ENCODE data around the gene CAPS.
"Not testable (repeated sequence)": the region's sequence is repeated elsewhere in the genome, so short reads cannot be mapped to it uniquely, and the experiment has no call there.

Gene CAPS

DNA sequence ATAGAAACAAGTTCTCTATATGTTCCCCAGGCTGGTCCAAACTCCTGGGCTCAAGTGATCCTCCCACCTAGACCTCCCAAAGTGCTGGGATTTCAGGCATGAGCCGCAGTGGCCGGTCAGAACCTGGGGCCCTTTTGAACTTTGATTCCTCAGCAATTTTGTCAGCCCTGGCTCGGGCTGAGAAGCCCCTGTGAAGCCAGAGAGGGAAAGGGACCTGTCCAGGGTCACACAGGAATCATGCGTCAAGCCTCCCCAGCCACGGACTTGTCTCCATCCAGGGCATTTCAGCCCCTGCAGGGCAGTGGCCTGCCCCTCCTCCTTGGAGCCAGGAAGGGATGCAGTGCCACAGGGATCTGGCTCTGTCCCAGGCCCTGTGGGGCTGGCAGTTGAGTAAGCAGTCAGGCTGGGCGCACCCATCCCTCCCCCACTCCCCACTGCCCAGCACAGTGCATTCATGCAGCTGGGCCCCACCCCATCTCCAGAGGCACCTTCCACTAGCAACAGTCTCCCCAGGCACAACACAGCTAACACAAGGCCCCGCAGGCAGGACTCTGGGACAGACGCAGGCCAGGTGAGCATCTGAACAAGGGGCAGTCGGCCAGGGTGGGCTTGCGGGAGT lies at the start of gene CAPS:
Gene CAPS (plus strand): TSS at position 516 of the 619 bp plus-strand sequence. CDS start 153 bp downstream, outside the sequence.
- no peak for DNase-seq

DNA sequence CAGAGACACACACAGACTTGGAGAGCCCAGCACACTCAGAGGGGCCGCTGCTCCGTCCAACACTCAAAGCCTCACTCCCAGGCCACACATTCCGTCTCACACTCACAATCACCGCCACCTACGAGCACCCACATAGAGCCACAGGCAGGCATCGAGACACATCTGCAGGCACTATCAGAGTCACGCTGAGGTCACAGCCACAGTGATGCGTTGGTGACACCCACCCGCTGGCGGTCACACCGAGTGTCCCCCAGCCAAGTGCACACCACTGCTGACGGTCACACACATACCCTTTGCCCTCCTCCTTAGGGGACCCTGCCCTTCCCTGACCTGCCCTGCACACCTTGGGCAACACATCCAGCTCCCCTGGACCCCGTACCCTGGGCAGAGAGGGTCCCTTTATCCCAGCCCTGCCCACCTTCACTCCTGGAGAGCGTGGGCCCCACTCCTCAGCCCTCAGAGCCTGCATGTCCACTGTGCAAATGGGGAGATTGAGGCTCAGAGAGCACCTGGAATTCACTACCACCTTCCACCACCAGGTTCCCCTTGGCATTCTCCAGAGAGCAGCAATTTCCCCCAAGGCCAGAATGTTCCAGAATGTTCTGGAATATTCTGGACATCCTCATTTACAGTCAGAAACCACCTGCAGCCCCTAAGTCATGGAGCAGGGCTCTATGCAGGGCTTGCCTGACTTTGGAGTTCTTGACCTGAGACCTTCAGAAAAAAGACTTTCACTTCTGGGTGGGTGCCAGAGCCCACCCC lies 49.1 kb upstream of the CAPS start:
- DNase-seq, result no peak

DNA sequence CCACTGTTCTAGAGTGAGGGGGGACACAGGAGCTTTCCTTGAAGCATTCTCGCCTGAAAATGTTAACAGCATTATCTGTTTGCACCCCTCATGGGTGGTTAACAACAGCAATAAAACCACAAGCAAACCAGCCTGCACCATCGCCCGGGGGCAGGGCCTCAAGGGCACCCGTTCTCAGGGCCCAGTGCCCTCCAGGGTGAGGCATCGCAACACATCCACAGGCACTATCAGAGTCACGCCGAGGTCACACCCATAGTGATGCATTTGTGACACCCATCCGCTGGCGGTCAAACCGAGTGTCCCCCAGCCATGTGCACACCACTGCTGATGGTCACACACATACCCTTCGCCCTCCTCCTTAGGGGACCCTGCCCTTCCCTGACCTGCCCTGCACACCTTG lies 48.3 kb upstream of the CAPS start:
- no peak for DNase-seq

DNA sequence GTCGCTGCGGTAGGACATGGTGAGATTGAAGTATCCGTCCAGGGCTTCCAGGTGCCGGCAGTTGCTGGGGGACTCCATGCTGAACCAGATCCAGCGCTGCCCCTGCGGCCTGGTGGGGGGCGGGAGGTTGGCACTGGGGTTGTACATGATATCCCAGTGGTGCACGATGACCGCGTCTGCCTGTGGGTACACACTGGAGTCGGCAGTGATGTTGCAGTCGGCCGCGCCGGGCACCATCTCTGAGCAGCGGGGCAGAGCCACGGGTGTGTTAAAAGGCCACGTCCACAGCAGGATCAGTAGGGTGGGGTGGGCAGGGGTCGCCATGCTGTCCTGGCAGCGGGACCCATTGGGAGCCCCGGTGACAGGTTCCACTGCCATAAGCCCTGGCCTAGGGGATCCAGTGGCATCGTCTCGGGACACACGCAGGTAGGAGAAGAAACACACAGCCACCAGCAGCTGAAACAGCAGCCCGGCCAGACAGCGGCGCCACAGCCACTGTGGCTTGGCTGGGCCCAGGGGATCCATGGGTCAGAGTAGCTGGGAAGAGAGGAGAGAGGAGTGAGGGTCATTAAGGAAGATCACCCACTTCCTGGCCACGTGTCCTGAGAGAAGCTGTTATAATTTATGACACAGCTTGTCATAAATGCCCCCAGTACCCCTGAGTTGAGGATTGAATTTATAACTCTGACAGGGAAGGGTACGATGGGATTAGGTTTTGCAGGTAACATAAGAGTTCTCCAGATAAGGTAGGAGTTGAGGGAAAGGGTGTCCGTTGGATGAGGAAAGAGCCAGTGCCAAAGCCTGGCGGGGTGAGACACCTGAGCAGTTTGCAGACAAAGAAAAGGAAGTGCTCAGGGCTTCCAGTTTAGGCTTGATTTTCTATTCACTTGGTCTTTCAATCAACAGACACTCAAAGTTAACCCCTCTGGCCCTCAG lies 46.6 kb upstream of the CAPS start:
- DNase-seq, result no peak

DNA sequence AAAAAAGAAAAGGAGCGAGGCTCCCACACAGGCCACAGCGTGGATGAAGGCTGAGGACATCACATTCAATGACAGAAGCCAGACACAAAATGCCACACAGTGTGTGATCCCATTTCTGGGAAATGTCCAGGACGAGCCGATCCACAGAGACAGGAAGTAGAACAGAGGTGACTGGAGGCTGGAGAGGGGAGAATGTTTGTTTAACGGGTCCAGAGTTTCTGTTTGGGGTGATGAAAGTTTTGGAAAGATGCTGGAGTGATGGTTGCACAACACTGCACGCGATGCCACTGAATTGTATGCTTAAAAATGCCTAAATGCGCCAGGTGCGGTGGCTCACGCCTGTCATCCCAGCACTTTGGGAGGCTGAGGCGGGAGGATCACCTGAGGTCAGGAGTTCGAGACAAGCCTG lies 43.1 kb upstream of the CAPS start:
- no peak for DNase-seq

DNA sequence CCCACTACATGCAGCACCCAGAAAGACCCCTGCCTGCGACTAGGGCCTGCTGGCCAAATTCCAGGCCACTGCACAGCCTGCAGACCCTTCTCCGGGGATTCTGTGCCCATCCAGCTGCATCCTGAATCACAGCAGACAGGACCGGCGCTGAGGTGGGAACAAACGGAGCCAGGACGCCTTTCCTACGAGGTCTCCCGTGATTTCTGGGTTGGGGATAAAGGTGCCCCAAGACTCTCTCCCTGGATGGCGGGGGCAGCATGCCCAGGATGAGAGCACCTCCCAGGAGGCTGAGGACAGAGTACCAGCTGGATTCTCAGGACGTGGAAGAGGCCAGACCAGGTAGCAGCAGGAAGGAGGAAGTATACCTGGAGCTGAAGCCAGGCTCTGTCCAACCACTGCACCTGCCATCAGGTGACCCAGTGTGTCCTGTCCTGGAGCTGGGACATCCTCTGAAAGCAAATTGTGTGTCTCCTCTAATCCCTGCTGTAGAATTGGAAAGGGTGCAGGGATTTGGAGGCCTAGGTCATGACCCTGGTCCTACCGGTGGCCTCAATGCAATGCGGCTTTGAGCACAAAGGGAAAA lies 40.3 kb upstream of the CAPS start:
- no peak for DNase-seq

DNA sequence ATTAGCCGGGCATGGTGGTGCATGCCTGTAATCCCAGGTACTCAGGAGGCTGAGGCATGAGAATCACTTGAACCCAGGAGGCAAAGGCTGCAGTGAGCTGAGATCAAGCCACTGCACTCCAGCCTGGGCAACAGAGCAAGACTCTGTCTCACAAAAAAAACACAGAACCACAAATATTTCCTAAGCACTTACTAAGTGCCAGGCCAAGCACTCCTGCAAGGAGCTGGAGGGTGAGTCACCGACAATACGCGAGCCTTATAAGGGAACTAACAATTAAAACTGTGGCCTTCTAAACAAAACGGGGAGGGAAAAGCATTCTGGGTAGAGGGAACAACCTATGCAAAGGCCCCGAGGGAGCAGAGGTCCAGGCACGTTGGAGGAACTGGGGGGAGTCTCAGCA lies 39.6 kb upstream of the CAPS start:
- DNase-seq, result not testable (repeated sequence)

DNA sequence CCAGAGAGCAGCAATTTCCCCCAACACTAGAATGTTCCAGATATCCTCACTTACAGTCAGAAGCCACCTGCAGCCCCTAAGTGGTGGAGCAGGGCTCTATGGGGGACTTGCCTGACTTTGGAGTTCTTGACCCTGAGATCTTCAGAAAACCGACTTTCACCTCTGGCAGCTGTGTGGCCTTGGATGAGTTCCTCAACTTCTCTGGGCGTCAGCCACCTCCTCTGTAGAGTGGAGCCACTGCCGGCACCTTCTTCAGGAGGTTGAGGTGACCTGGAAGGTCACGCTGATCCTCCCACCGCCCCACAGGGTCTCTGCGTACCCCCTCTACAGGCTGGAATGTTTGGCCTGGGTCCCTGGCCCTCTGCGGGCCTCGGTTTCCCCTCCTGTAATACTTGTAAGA lies 36.6 kb upstream of the CAPS start:
- no peak for DNase-seq

DNA sequence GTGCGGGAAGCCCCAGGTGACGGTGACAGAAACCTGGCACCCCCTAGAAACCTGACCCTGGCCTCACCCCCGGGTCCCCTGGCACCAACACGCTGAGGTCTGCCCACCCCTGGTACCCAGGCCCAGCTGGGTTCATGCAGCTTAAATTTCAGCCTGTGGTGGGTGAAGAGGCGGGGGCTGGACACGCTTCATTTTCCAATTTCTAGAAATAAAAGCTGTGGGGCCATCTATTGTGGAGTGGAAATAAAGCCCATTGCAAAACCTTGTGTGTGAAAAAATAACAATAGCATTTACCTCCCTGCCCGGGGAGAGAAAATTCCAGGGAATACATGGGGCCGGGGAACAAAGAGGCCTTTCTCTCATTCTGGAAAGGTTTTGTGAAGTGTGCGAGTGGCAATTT lies 36.2 kb upstream of the CAPS start:
- no peak for DNase-seq

DNA sequence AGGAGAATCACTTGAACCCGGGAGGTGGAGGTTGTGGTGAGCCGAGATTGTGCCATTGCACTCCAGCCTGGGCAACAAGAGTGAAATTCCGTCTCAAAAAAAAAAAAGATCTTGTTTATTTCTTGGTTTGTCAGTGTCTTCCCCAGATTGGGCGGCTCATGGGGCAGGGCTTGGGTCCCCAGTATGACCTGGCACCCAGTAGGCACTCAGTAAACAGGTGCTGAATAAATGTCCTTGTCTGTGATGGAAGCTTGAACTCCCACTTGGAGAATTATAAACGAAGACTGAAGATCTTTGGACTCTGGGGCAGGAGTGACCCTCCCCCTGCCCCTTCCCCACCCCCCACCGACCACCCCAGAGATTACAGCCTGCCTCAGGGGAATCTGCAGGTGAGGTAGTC lies 33.9 kb upstream of the CAPS start:
- DNase-seq, result no peak

DNA sequence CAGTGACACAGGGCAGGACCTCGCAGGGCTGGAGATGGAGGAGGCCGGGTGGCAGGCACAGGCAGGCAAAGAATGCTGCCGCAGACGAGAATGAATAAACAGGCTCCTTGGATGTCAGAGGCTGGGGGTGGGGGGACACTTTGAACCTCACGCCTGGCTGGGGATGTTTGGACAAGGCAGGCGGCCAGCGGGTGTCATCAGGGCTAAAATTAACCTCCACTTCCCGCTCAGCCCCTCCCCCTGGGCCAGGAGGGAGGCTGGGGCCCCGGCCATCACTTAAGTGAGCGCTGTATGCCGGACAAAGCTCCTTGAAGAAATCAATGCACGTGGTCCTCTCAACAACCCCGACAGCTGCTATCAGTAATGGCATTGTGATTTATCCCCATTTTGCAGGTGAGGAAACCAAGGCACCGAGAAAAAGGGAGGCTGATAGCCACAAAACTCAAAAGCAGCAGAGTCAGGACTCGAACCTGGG lies 33.4 kb upstream of the CAPS start:
- DNase-seq, result no peak

DNA sequence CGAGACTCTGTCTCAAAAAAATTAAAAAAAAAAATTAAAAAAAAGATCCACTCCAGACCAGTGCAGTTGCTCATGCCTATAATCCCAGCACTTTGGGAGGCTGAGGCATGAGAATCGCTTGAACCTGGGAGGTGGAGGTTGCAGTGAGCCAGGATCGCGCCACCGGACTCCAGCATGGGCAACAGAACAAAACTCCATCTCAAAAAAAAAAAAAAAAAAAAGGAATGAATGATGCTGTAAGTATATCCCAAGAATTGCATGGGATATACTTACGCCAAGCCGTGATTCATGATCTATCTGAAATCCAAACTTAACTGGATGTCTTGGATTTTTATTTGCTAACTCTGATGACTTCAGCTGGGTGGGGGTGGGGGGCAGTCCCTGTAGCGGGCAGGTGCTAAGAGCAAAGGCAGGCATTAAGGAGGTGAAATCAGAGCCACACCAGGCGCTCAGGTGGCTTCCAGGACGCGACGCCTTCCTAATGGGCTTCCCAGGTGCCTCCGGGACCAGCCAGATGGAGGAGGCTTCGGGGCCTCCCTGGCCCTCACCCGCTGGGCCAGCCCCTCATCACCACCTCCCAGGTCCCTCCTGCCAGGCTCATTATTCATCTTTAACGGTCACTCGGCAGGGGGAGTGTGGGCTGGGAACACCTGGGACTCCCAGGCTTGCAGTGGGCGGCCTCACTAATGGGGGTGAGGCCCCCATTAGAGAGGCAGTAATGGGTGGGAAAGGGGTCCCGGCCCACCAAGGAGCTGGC lies 32.3 kb upstream of the CAPS start:
- DNase-seq, result no peak

DNA sequence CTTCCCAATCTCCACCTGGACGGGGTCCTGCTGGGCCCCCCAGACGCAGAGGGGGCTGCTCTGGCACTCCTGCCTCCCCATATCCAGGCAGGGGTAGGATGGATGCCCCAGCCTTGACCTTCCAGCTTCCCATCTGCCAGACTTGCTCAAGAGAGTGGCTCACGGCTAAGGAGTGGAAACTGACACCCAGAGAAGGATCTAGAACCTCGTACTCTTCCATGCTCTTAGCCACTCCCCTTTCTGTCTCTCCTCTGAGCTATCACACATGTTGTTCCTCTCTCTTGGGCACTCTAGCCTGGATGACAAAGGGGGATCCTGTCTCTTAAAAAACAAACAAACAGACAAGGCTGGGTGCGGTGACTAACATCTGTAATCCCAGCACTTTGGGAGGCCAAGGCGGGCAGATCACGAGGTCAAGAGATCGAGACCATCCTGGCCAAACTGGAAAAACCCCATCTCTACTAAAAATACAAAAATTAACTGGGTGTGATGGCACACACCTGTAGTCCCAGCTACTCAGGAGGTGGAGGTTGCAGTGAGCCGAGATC lies 31.6 kb upstream of the CAPS start:
- no peak for DNase-seq

DNA sequence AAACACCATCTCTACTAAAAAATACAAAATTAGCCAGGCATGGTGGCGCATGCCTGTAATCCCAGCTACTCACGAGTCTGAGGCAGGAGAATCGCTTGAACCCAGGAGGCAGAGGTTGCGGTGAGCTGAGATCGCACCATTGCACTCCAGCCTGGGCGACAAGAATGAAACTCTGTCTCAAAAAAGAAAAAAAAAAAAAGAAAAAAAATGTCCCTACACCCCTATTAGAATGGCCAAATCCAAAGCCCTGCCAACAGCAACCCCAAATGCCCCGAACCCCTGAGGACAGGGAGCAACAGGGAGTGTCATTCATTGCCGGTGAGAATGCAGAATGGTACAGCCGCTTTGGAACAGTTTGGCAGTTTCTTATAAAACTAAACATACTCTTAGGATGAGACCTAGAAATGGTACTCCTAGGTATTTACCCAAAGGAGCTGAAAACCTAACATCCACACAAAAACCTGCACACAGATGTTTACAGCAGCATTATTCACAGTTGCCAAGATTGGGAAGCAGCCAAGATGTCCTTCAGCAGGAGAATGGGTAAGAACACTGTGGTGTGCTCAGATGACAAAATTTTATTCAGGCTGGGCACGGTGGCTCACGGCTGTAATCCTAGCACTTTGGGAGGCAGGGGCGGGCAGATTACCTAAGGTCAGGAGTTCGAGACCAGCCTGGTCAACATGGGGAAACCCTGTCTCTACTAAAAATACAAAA lies 30.7 kb upstream of the CAPS start:
- not testable (repeated sequence) for DNase-seq

DNA sequence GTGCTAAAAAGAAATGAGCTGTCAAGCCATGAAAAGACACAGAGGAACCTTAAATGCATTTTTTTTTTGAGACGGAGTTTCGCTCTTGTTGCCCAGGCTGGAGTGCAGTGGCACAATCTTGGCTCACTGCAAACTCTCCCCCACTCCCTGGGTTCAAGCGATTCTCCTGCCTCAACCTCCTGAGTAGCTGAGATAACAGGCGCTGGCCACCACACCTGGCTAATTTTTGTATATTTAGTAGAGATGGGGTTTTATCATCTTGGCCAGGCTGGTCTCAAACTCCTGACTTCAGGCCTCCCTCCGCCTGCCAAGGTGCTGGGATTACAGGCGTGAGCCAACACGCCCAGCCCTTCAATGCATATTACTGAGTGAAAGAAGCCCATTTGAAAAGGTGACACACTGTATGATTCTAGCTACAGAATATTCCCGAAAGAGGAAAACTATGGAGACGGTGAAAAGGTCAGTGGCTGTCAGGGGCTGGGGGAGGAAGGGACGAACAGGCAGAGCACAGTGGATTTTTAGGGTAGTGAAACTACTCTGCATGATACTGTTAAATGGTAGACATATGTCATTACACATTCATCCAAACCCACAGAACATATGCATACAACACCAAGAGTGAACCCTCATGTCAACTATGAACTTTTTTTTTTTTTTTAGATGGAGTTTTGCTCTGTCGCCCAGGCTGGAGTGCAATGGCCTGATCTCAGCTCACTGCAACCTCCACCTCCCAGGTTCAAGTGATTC lies 29.8 kb upstream of the CAPS start:
- DNase-seq, result not testable (repeated sequence)

DNA sequence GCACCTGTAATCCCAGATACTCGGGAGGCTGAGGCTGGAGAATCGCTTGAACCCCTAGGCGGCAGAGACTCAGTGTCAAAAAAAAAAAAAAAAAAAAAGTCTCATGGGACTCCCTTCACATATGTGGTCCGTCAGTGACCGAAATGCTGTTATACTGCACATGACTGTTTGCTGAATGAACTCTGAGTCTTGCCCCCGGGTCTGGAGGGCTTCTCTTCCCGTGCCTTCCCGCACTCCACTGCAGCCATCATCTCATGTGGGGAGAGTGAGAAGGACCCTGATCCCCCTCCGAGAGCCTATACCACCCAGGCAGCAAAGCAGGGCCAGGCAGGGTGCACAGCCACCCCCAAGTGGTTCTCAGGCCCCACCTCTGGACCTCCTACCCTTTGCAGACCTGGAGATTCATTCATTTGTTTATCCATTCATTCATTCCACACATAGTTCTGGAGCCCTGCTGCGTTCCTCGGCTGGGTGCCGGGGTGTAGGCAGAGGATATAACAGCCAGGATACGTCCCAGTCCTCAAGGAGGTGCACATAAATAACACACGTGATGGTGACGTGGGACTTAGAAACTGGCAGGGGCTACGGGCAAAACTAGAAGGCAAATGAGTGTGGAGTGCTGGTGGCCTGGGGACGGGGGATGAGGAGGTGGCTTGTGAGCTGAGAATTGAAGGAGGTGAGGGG lies 24.6 kb upstream of the CAPS start:
- no peak for DNase-seq

DNA sequence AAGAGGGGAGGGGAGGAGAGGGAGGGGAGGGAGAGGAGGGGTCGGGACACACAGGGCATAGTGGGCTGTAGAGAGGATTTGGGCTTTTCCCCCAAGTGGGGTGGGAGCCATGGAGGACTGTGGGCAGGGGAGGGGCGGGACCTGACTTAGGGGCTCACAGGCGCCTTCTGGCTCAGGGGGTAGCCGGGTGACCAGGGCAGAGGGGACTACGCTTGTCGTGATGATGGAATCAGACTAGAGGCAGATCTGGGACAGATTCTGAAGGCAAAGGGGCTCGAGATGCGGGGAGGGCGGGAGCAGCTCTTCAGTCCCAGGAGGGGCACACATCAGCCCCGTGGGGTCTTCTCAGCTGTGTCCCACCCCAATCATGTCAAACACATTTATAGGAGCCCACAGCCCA lies 24.0 kb upstream of the CAPS start:
- DNase-seq, result no peak

DNA sequence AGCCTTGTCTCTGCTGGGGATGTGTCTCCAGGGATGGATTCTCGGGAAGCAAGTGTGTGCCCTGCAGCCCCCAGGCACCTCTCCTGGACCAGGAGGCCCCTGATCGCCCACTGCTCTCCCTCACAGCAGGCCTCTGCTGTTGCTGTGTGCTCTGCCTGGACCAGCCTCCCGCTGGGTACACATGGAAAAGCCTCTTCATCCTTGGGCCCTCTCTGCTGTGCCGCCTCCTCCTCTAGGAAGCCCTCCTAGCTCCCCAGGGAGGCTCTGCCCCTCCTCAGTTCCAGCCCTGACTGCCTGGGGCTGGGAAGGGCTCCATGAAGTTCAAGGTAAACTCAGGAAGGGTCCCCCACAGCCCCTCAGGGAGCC lies 22.5 kb upstream of the CAPS start:
- no peak for DNase-seq

DNA sequence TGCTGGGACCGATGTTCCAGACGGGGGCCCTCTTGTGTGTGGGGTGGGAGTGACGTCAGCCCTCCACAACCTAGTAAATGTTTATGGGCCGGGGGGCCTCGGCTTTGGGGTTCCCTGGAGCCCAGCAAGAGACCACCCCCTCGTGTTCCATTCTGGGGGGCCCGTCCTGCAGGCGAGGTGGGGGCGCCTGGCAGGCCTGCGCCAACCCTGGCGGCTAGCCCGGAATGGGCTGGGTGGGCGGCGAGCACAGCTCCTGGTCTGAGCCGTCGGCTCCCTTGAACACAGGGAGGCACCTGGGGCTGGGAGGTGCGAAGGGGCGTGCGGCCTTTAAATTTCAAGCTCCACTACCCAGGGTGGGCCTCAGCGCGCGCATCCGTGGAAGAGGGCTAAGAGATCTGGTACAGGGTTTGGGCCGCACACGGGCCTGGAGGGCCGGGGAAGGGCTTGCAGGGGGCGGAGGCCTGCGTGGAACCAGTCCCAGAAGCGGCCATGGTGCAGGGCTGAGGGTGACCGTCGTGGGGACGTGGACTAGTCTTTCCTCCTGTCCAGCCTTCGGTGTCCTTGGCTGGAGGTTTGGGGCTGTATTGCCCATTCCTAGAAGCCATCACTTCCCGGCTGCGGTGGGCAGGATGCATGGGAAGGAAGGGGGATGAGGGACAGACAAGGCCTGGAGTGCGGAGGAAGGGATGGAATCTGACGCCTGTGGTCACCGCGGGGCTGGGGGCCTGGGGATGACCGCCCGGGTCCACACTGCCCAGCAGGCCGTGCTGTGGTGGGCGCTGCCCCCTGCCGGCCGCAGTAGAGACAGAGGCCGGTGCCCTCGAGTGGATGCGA lies 21.9 kb upstream of the CAPS start:
- DNase-seq, result no peak
